Measurements from ENCODE around the gene AHSP.
"Not testable (repeated sequence)": the region's sequence is repeated elsewhere in the genome, so short reads cannot be mapped to it uniquely, and the experiment has no call there.

AHSP gene

GRCh38 chr16:31527734-31528274, at the start of gene AHSP:
AHSP (plus strand) TSS chr16:31527900; CDS start chr16:31528140, 240 bp downstream.
- no peak for DNase-seq (ENCODE audit: low read depth)

GRCh38 chr16:31478956-31479355, 48.7 kb upstream of the AHSP start:
- no peak for DNase-seq (ENCODE audit: low read depth)

- DNase-seq (ENCODE audit: low read depth): no peak
These were observed 47.9 kb upstream of the AHSP start for GRCh38 chr16:31479751-31480150.

- no peak for DNase-seq (ENCODE audit: low read depth)
These were observed 46.7 kb upstream of the AHSP start for GRCh38 chr16:31480851-31481536.

GRCh38 chr16:31483081-31483480, 44.6 kb upstream of the AHSP start, which contains the start of gene SLC5A2:
SLC5A2 (plus strand) TSS chr16:31483123; CDS start chr16:31483137, 14 bp downstream.
- DNase-seq (ENCODE audit: low read depth): no peak

GRCh38 chr16:31484048-31484447, 43.7 kb upstream of the AHSP start:
- not testable (repeated sequence) for DNase-seq (ENCODE audit: low read depth)

GRCh38 chr16:31484491-31485171, 43.1 kb upstream of the AHSP start:
- DNase-seq (ENCODE audit: low read depth): no peak

- DNase-seq (ENCODE audit: low read depth): no peak
These were observed 42.1 kb upstream of the AHSP start for GRCh38 chr16:31485571-31485970.

GRCh38 chr16:31486045-31486444, 41.7 kb upstream of the AHSP start:
- no peak for DNase-seq (ENCODE audit: low read depth)

GRCh38 chr16:31487071-31487719, 40.5 kb upstream of the AHSP start:
- DNase-seq (ENCODE audit: low read depth): no peak

- no peak for DNase-seq (ENCODE audit: low read depth)
These were observed 39.8 kb upstream of the AHSP start for GRCh38 chr16:31487720-31488467.

- DNase-seq (ENCODE audit: low read depth): no peak
These were observed 39.0 kb upstream of the AHSP start for GRCh38 chr16:31488468-31489297.

- DNase-seq (ENCODE audit: low read depth): no peak
These were observed 38.5 kb upstream of the AHSP start for GRCh38 chr16:31489298-31489564.

GRCh38 chr16:31489616-31490584, 37.8 kb upstream of the AHSP start:
- no peak for DNase-seq (ENCODE audit: low read depth)

- DNase-seq (ENCODE audit: low read depth): no peak
These were observed 35.8 kb upstream of the AHSP start for GRCh38 chr16:31491778-31492418.

- no peak for DNase-seq (ENCODE audit: low read depth)
These were observed 34.1 kb upstream of the AHSP start for GRCh38 chr16:31493506-31494125.

GRCh38 chr16:31496670-31497069, 31.0 kb upstream of the AHSP start:
- no peak for DNase-seq (ENCODE audit: low read depth)

- no peak for DNase-seq (ENCODE audit: low read depth)
These were observed 29.2 kb upstream of the AHSP start for GRCh38 chr16:31498493-31498892.

GRCh38 chr16:31499928-31500327, 27.8 kb upstream of the AHSP start:
- DNase-seq (ENCODE audit: low read depth): no peak

Data from HS-5 (cell line).